ENCODE results near the gene LPAR5. TPM values are rescaled to one million over a fixed set of nuclear protein-coding genes. Genes with fewer than 3 reads are reported as not detected.
A peak's percentile ranks its signal among the peaks of the same experiment; 100 is the strongest.

The LPAR5 gene
- total RNA-seq, 4 donors from 2014 or later: 0.61 to 1.3 TPM; not detected in 2

- H3K9me3 ChIP-seq: no peaks in the 10 kb centered on the region
- H3K36me3 ChIP-seq: no peaks in the 10 kb centered on the region
- no peak for DNase-seq
- no peaks in the 10 kb centered on the region for H3K4me1 ChIP-seq
- intact Hi-C loops (cut with DNase I; ENCODE audit: low total_unique reads): no loop called here
- TF ChIP-seq POLR2A (IDR thresholded peaks at IDR 0.05): no peak
- TF ChIP-seq, protein P1, sequence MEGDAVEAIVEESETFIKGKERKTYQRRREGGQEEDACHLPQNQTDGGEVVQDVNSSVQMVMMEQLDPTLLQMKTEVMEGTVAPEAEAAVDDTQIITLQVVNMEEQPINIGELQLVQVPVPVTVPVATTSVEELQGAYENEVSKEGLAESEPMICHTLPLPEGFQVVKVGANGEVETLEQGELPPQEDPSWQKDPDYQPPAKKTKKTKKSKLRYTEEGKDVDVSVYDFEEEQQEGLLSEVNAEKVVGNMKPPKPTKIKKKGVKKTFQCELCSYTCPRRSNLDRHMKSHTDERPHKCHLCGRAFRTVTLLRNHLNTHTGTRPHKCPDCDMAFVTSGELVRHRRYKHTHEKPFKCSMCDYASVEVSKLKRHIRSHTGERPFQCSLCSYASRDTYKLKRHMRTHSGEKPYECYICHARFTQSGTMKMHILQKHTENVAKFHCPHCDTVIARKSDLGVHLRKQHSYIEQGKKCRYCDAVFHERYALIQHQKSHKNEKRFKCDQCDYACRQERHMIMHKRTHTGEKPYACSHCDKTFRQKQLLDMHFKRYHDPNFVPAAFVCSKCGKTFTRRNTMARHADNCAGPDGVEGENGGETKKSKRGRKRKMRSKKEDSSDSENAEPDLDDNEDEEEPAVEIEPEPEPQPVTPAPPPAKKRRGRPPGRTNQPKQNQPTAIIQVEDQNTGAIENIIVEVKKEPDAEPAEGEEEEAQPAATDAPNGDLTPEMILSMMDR (IDR thresholded peaks at IDR 0.05): no peak
- H3K4me3 ChIP-seq: peak overlapping the region; percentile 21 to 37
- H3K27ac ChIP-seq: peak overlapping the region; percentile 36 to 48
- H3K27me3 ChIP-seq: no peaks in the 10 kb centered on the region
These were observed 10.7 kb upstream of the LPAR5 start for GRCh38 chr12:6646276-6647082.

DNA sequence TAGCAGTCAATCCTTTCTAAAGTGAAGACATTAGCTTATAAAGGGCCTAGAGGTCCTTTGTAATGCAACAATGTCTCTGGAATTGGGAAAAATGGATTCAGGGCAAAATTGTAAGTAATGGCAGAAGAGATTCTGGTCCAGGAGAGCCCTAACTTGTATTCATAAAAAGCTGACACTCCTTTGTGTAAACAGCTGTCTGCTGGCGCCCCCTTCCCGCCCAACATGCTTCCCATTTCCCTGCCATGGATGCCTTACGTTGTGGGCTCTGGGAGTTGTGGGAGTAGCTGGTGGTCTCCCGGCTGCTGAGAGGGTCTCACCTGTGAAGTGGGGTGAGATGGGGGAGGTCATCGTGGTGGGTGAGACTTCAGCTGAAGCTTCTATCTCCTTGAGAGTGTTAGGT, 9.1 kb upstream of the LPAR5 start:
- no peak overlapping the region for H3K27ac ChIP-seq
- H3K36me3 ChIP-seq: no peaks in the 10 kb centered on the region
- no peaks in the 10 kb centered on the region for H3K4me1 ChIP-seq
- no peak overlapping the region for H3K4me3 ChIP-seq
- TF ChIP-seq POLR2A (IDR thresholded peaks at IDR 0.05): no peak
- TF ChIP-seq, protein P1 (IDR thresholded peaks at IDR 0.05): peak; percentile 38 to 54 (median 44)
- intact Hi-C loops (cut with DNase I; ENCODE audit: low total_unique reads): no loop called here
- no peaks in the 10 kb centered on the region for H3K9me3 ChIP-seq
- DNase-seq: peak; percentile 45 to 48
- H3K27me3 ChIP-seq: no peaks in the 10 kb centered on the region

DNA sequence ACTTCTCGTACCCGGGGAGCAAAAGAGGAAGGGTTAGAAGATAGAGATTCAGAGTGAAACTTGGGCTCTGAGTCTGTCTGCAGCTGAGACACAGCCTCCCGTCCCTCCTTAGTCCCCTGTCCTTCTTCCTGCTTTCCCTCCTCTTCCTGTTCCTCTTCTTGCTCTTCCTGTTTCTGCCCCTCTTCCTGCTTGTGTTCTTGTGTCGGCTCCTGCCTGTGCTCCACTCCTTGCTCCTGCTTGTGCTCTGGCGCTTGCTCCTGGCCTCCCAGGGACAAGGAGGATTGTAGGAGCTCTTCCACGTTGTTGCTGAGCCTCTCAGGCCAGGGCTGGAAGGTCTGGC, 8.5 kb upstream of the LPAR5 start:
- DNase-seq: no peak
- Histone ChIP-seq H3K4me1 (no peaks in the 10 kb centered on the region), H3K27ac (no peak overlapping the region), H3K27me3 (no peaks in the 10 kb centered on the region), H3K9me3 (no peaks in the 10 kb centered on the region), H3K36me3 (no peaks in the 10 kb centered on the region), H3K4me3 (no peak overlapping the region)
- intact Hi-C loops (cut with DNase I; ENCODE audit: low total_unique reads): no loop called here
- TF ChIP-seq, protein P1 (IDR thresholded peaks at IDR 0.05): no peak
- no peak for TF ChIP-seq POLR2A (IDR thresholded peaks at IDR 0.05)

- no peak overlapping the region for H3K4me3 ChIP-seq
- no peaks in the 10 kb centered on the region for H3K4me1 ChIP-seq
- no peaks in the 10 kb centered on the region for H3K27me3 ChIP-seq
- no peak overlapping the region for H3K27ac ChIP-seq
- TF ChIP-seq POLR2A (IDR thresholded peaks at IDR 0.05): no peak
- TF ChIP-seq, protein P1 (IDR thresholded peaks at IDR 0.05): no peak
- intact Hi-C loops (cut with DNase I; ENCODE audit: low total_unique reads): no loop called here
- no peaks in the 10 kb centered on the region for H3K9me3 ChIP-seq
- no peaks in the 10 kb centered on the region for H3K36me3 ChIP-seq
- DNase-seq: no peak
These were observed 8.0 kb upstream of the LPAR5 start for GRCh38 chr12:6643569-6644256.

DNA sequence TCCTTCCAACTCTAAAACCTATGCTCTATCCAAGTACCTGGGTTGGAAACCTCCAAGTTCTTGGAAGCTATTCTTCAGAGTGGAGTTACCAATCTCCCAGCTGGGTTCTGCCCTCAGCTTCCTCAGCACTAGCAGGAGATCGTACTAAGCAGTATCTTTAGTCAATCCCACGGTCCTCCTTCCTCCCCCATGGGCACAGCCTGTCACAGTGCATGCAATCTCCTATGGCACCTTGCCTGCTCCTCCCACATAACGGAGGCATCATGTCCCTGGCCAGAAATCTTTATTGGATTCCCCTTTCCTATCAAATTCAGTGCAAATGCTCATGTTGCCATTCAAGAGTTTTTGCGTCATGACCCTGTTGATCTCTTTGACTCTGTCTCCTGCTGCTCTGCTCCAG, 5.4 kb upstream of the LPAR5 start:
- no peak for DNase-seq
- Histone ChIP-seq H3K36me3 (no peaks in the 10 kb centered on the region), H3K9me3 (no peaks in the 10 kb centered on the region), H3K4me3 (no peak overlapping the region), H3K27ac (no peak overlapping the region), H3K4me1 (no peaks in the 10 kb centered on the region), H3K27me3 (no peaks in the 10 kb centered on the region)
- intact Hi-C loops (cut with DNase I; ENCODE audit: low total_unique reads): no loop called here
- TF ChIP-seq, protein P1 (IDR thresholded peaks at IDR 0.05): no peak
- TF ChIP-seq POLR2A (IDR thresholded peaks at IDR 0.05): no peak

Data from uterus (tissue), 4 donors.